PFSK-1 (cell line): ENCODE measurements around the gene FAM13A.

ENCODE experiments used
- REST ChIP-seq, 2 experiments: IDR thresholded peaks; 2 replicates each; pipeline versions ENCODE4 v1.6.1 to v1.8.0; 2011 to 2012; ENCODE audit warnings: low read depth in 2 of 2, low read length in 2 of 2, control low read depth in 1 of 2, inconsistent platforms in 1 of 2, mild to moderate bottlenecking in 1 of 2, moderate library complexity in 1 of 2; ENCODE audit not compliant: insufficient read depth in 1 of 2
- SIN3A ChIP-seq: IDR thresholded peaks from 2 replicates; pipeline ENCODE4 v1.6.1; 2012; ENCODE audit warnings: mild to moderate bottlenecking, low read length, moderate library complexity, borderline replicate concordance; ENCODE audit not compliant: insufficient read depth

DNA sequence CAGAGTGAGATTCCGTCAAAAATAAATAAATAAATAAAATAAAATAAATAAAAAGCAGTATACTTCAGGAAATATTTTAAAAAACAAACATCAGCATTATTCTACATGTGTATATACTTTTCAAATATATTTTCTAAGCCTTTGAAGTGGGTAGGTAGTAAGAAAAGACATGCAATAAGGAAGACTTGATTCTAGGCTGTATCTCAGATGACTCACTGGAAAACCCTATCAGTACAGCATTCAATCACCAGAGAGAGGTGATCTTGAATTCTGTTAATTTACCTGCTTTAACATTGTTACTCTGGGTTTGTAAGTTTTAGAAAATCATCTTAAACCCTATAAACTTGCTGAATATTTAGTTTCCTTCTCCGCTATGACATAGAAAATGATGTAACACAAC, 252.8 kb downstream of the FAM13A start:
- no peak for TF ChIP-seq SIN3A
- no peak for TF ChIP-seq REST (IDR thresholded peaks at IDR 0.05; ENCODE audit: insufficient read depth in 1 of 2, low read depth in 2 of 2, low read length in 2 of 2)
